GM19467 (cell line): ENCODE results near the gene LYPD5.
"Not testable (repeated sequence)": the region's sequence is repeated elsewhere in the genome, so short reads cannot be mapped to it uniquely, and the experiment has no call there.

ENCODE experiments used
- ATAC-seq: cut with Tn5 transposase; IDR thresholded peaks from one replicate; pipeline ENCODE4 v1.9.1; 2021; ENCODE audit warnings: mild to moderate bottlenecking, moderate library complexity; ENCODE audit not compliant: unreplicated experiment

LYPD5 gene

GRCh38 chr19:43779147-43779819, 23.0 kb downstream of the LYPD5 start:
- ATAC-seq: no peak

GRCh38 chr19:43778651-43779050, 23.6 kb downstream of the LYPD5 start:
- ATAC-seq: no peak

- ATAC-seq: no peak
Measured at GRCh38 chr19:43777163-43777695, 25.0 kb downstream of the LYPD5 start.

- ATAC-seq: no peak
Measured at GRCh38 chr19:43776286-43776685, 26.0 kb downstream of the LYPD5 start.

- ATAC-seq: no peak
Measured at GRCh38 chr19:43775299-43775890, 26.9 kb downstream of the LYPD5 start.

GRCh38 chr19:43774940-43775258, 27.3 kb downstream of the LYPD5 start:
- not testable (repeated sequence) for ATAC-seq

- ATAC-seq: no peak
Measured at GRCh38 chr19:43774103-43774939, 27.9 kb downstream of the LYPD5 start.

GRCh38 chr19:43773725-43774102, 28.5 kb downstream of the LYPD5 start:
- no peak for ATAC-seq

GRCh38 chr19:43769256-43769655, 33.0 kb downstream of the LYPD5 start:
- ATAC-seq: no peak

- no peak for ATAC-seq
Measured at GRCh38 chr19:43768273-43769050, 33.8 kb downstream of the LYPD5 start.

- ATAC-seq: no peak
Measured at GRCh38 chr19:43767818-43768217, 34.4 kb downstream of the LYPD5 start.

GRCh38 chr19:43767316-43767715, 34.9 kb downstream of the LYPD5 start:
- no peak for ATAC-seq

GRCh38 chr19:43766755-43767043, 35.5 kb downstream of the LYPD5 start:
- ATAC-seq: no peak

- peak; percentile 64 for ATAC-seq
Measured at GRCh38 chr19:43765109-43765876, 37.0 kb downstream of the LYPD5 start.

GRCh38 chr19:43764684-43765083, 37.6 kb downstream of the LYPD5 start:
- not testable (repeated sequence) for ATAC-seq

GRCh38 chr19:43763473-43763939, 38.7 kb downstream of the LYPD5 start:
- no peak for ATAC-seq

- ATAC-seq: no peak
Measured at GRCh38 chr19:43762814-43763213, 39.4 kb downstream of the LYPD5 start.

- no peak for ATAC-seq
Measured at GRCh38 chr19:43760941-43761340, 41.3 kb downstream of the LYPD5 start.

- ATAC-seq: no peak
Measured at GRCh38 chr19:43759515-43759914, 42.7 kb downstream of the LYPD5 start.

- ATAC-seq: no peak
Measured at GRCh38 chr19:43755256-43755801, 46.9 kb downstream of the LYPD5 start.
